GM21825 (cell line): ENCODE data around the gene PALLD.
"Not testable (repeated sequence)": the region's sequence is repeated elsewhere in the genome, so short reads cannot be mapped to it uniquely, and the experiment has no call there.

Source experiments
- ATAC-seq: cut with Tn5 transposase; IDR thresholded peaks from one replicate; pipeline ENCODE4 v1.9.1; 2021; ENCODE audit warnings: mild to moderate bottlenecking, moderate library complexity; ENCODE audit not compliant: unreplicated experiment

The PALLD gene

DNA sequence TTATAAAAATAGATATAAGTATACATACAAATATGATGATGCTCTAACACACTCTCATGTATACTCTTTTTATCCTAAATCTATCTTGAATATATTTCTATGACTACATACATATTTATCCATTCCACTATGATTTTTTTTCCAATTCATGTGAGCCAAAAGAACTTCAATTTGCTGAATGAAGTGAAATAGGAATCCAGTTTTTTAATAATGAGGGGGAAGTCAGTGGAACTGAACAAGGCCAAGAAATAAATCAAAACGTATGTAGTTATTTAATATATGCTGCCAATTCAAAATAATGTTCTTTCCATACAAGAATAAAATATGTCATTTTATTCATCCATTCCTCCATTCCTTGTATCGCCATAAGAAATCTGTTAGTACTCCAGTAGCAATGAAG, 6.1 kb upstream of the PALLD start:
- ATAC-seq: no peak

DNA sequence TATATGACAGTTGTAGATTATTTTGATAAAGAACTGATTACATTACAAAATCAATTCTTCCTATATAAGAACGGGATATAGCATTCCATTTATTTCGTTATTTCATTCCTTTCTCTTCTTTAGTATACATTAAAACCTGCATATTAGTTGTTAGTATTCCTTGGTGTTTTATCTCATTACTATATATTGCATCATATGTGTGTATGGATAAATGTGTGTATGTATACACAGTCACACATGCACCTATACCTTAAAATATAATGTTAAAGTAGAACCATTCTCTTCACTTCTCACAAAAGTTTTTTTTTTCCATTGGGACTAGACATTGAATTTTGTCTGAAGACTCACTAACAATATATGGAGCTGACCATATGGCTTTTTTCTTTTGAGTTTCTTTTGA, 5.3 kb upstream of the PALLD start:
- ATAC-seq: no peak

DNA sequence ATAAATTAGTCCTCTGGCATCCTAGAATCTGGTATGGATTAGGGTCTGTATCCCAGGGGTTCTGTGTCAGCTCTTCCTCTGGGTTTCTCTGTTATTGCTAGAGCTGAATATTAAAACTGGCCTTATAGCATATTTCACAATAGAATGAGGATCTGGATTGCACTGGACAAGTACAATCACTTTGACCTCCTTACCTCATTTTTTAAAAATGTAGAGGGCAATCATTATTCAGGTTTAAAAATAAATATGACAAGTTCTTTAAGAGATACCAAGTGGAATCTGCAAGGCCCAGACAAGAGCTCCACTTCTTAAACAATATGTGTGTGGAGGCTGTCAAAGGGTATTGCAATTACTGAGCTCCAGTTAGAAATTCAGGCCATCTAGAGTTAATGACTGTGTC, 1.4 kb downstream of the PALLD start:
- no peak for ATAC-seq

DNA sequence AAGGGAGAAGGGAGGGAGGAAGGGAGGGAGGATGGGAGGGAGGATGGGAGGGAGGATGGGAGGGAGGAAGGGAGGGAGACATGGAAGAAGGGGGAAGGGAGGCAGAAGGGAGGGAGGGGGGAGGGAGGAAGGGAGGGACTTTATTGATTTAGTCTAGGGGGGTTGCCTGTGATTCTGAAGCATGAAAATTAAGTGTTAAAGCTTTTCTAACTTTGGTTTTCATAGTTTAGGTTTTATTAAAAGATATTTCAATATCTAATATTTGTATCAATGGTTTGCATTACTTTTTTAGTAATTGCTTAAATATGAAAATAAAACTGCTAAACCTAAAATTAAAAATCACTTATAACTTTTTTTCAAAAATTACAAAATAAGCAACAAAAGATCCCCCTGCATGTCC, 2.4 kb downstream of the PALLD start:
- no peak for ATAC-seq

DNA sequence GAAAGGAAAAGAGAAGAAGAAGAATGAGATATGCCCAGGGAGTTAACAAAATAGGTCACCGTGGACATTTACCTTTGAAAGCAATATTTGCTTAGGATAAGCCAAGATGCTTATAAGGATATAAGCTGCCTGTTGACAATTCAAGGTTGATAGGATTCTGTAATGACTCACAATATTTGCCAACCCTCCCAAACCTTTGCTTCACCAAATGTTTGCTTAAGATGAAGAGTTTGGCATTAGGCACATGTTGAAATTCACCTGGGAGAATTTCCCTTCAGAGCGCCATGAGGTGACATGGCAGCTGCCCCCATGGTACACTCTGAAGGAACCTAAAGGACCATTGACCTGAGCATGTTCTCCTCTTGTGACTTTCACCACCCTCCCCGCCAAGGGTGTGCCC, 4.6 kb downstream of the PALLD start:
- ATAC-seq: no peak

DNA sequence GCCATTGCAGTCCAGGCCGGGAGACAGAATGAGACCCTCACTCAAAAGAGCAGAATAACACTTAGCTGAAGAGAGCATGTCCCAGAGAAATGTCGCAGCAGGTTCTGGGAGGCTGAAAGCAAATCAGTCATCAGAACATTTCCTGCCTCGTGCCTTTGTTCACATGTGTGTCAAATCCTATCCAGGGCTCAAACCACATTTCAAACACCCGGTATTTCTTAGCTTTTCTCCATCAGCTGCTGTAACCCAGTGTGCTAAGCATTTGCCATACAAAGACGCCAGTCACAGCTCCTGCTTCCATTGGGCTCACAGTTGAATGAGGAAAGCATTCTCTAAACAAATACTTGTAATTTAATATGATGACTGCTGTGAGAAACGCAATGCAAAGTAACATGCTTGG, 6.0 kb downstream of the PALLD start:
- no peak for ATAC-seq

DNA sequence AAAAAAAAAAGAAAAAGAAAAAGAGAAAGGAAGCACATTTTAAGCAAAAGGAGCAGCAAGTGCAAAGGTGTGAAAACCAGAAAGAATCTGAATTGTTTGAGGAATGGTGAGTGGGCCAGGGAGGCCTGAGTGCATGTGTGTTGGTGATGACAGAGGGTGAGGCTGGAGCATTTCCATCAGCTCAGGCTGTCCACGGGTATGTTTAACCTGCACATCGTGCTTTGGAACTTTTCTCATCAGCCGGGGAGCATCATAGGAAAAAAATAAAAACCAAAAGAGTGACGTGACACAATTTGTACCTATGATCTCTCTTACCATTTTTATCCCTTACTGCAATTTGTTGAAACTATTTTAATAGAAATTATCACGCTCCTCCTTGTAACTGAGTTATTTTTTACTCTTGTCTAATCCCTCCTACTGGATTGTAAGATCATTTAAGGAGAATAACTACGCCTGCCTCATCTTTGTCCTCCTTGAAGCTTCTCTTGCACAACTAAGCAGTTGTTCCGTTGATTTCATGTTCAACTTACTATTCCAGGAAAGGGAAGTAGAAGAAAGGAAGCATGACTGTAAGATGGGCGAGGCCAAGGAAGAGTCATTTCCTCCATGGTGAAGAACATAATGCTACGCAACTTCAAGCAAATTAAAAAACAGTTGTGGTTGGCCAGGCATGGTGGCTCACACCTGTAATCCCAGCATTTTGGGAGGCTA, 7.0 kb downstream of the PALLD start:
- no peak for ATAC-seq

DNA sequence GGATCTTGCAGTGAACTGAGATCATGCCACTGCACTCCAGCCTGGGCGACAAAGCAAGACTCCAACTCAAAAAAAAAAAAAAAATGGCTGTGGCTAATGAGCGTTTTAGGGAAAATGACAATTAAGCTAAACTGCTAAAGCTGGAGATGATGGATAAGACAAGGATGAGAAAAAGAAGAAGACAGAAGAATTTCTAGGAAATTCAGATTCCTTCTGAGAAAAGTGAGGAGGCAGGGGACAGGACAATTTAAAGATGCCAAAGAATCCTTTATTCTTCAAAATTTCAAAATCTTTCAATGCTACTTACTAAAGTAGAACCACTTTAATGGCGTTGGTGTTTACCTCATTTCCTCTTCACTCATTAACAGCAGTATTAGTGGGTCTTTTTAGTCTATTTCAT, 7.7 kb downstream of the PALLD start:
- no peak for ATAC-seq

DNA sequence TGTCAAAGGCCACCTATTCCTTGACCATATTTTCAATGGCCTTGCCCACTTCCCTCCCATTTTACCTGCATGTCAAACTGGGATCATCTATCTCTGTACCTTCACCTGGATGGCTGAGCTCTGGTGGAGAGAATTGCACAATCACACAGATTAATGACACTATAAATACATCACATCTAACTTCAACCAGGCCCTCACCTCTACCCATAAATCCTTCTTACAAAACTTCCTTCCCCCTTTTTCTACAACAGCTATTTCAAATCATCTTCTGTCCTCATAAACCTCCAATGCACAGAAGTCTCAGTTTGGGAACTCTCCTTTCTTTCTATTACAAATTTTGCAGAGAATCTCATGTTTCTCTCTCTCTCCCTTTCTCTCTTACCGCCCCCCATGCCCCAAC, 9.2 kb downstream of the PALLD start:
- ATAC-seq: no peak

DNA sequence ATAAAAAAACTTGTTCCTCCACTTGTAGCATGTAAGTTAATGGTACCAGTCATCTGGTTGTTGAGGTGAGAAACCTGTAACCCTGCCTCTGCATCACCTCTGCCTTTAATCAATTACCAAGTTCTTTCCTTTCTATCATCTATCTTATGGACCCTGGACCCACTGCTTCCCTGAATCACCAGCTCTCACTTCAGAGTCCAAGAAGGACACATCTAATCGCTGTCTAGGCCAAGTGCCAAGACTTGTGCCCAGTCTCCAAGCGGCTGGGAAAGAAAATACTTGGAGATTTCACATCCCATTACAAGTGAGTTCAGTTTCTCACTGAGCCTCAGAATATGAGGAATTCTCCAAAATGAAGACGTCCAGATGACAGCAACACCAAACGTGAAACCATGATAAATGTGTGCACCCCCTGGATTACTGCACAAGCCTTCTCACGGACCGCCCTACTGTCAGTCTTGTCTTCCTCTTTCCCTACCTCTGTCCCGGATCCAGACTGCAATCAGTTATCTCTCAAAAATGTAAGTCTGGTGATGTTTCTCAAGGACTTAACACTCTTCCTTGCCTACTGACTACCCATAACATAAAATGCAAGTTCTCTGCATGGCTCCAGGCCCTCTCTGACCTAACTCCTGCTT, 10.4 kb downstream of the PALLD start:
- ATAC-seq: no peak

DNA sequence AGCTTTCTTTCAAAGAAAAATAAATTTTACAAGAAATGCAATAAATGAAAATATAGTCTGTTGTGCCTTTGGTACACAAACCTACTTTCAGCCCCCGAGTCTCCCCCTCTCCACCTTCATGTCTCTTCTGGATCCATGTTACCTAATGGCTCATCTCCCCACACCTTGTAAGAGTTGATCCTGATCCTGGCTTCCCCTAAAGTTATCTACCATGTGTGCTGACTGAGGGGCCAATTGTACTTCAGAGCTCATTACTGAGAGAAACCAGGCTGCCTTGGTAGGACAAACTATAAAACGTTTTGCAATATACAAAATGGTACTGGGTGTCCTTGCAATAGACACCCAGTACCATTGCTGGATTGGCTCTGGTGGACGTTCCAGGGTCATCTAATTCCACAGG, 11.8 kb downstream of the PALLD start:
- no peak for ATAC-seq

DNA sequence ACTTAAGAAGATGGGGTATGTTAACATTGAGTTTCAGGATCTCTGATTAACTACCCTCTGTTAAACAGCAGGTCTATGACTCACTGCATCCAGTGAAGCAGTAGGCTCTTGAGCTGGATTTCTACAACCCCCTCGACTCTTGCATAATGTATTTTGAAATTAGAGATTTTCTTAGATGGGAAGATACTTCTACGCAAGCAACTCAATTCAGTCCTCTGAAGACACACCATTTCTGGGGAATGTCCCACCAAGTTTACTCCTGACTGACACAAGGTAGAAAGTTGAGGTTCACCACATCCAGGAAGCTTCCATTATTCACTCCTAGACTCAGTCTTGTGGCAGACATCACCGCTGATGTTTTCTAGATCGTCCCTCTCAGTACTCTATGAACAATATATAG, 12.9 kb downstream of the PALLD start:
- ATAC-seq: no peak

DNA sequence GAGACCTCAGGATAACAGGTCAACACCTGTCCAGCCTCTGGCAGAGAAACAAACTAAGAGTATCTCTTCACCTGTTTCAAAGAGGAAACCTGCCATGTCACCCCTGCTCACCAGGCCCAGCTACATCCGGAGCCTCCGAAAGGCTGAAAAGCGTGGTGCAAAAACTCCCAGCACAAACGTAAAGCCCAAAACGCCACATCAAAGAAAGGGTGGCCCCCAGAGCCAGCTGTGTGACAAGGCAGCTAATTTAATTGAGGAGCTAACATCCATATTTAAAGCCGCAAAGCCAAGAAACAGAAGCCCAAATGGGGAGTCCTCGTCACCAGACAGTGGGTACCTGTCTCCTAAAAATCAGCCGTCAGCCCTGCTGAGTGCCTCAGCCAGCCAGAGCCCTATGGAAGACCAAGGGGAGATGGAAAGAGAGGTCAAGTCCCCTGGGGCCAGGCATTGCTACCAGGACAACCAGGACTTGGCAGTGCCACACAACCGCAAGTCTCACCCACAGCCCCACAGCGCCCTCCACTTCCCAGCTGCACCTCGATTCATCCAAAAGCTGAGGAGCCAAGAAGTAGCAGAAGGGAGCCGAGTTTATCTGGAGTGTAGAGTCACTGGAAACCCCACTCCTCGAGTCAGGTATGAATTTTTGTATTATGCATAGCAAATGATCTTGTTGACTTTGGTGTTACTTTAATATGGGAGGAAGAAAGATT, 15.1 kb downstream of the PALLD start:
- ATAC-seq: no peak

DNA sequence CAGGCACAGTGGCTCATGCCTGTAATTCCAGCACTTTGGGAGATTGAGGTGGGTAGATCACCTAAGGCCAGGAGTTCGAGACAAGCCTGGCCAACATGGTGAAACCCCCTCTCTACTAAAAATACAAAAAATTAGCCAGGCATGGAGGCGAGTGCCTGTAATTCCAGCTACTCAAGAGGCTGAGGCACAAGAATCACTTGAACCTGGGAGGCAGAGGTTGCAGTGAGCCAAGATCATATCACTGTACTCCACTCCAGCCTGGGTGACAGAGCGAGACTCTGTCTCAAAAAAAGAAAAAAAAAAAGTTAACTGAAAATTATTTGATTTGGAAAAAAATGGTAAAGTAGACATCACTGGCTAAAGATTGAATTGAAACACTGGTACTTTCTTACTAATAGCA, 17.0 kb downstream of the PALLD start:
- ATAC-seq: not testable (repeated sequence)

DNA sequence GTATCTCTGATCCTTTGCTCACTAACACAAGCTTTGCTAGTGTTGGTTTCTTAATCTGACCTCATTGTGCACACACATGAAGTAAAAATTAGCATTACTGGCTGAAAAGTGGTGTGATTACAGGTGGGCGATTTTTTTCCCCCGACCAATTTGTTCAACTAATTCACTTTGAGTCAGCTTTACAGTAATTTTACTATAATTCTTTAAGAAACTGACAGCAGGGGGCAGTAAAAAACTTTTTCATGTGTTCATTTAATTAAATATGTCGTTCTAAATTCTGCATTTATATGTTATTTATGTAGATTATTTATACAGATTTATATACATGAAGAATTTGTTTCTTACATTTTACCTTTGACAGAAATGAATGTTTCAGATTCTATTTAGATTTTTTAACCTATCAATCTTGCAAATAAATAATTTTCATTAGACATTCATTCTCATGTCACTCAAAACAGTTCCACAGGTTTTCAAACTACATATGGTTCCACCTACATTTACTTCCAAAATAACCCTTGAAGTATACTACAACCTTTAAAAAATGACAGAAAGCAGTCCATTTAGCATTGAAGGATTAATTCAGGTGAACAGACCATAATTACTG, 17.5 kb downstream of the PALLD start:
- no peak for ATAC-seq

DNA sequence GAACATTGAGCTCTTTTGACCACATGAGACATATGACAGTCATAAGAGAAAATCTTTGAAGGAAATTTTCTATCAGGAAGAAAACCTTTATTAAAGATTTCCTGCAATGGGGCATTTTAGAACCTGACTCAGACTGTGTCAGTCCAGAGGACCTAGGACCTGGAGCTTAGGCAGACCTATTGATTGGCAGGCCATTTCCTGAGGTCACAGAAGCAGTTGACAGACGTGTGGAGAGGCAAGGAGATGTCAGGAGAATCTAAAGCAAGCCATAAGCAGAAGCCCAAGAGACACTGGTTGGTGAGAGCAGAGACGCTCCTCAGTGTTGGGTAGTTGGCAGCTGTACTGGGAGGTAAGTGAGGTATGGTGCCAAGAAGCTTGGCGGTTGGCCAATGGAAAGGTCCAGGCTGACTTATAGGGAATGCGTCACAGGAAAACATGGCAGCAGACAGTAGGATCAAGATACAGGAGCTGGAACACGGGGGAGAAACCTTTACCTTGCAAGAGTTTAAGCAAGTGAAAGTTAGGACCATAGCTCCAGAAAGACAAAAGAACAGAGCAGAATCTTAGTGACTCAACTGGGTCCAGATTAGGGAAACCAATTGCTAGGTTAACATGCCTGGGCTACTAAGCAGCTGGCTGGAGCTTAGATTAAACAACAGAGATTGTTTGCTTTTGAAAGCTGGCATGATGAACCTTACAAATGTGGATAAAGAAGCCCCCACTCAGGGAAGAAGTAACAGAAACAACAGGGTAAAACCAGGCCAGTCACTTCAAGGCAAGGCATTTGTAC, 18.6 kb downstream of the PALLD start:
- no peak for ATAC-seq

DNA sequence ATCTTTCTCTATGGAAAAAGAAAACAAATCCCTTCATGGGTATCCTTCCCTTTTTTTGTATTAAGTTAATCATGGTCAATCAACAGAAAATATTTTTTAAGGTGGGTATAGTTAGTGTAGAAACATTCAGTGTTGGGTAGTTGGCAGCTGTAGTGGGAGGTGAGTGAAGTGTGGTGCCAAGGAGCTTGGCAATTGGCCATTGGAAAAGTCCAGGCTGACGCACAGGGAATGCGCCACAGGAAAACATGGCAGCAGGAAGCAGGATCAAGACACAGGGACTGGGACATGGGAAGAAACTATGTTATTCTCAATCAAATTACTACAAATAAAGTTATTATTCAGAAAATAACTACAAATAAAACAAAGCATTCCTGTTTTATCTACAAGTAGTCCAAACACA, 20.0 kb downstream of the PALLD start:
- no peak for ATAC-seq

DNA sequence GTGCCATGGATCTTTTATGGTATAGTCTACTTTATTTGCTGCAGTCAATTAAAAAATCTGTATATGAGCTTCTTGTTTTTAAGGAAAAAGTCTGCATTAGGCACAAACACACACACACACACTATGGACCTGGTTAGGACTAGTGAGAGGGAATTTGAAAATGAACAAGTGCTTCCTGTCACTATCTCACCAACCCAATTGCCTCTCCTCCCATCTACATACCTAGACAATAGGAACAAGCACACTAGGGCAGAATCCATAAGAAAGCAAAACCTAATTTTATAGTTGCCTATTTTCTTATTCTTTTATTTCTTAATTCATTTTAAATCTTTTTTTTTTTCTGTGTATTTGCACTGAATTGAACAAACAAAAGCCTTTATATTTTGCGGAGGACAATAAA, 22.7 kb downstream of the PALLD start:
- no peak for ATAC-seq

DNA sequence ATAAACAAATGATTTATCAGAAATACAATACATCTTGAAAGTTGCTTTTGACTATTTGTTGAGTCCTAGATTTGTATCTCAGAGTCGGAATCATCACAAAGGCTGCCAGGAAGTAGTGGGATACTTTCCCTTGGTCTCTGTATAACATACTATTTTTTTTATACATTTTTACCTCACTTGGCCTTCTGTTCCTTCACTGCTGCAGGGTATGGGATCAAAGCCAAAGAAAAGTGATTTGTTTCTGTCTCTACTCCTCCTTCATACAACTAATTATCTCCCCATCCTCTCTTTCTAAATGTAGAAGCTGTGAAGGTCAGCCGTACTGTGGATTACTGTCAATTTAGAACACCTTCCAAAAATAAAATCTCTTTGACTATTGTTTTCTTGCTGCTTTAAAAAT, 24.9 kb downstream of the PALLD start:
- ATAC-seq: no peak

DNA sequence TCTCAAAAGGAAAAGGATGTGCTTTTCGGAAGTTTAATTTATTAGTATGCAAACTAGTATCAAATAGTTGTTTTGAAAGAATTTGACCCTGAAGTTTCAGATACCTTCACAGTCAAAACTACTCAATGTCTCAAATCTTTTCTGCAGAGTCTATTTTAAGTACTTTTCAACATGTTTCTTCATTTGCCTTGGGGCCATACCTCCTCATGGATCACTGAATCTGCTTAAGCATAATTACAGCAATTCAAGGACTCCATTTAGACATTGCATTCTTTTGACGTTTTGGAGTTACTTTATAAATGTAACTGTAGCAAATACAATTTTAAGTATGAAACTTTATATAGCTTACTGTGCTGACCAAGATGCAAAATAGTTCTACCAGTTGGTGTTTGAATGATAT, 25.5 kb downstream of the PALLD start:
- no peak for ATAC-seq

DNA sequence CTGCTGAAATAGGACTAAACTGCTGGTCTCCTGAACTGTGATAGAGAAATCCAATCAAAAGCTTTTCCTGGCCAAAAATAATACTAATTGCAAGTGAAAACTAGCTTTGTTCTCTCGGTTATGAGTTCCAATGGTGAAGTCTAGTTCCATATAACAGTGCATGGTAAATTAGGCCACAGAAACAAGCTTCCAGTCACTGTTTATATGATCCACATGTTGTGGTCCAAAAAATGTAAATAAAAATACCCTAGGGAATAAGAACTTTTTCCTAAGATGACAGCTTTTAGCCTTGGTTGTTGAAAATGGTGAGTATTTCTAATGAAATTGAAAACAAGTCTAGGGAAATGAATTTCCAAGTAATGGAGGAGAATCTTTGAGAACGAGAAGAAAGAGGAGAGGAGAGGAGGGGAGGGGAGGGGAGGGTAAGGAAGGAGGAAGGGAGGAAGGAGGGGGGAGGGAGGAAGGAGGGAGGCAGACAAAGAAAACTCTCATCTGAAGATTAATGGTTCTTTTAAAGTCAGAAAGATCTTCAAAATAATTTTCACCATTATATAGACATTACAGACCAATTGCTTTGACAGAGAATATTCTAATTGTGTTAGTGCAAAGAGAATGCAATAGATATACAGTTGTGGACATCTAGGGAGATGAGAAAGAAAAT, 26.1 kb downstream of the PALLD start:
- ATAC-seq: no peak
